GM12873 (cell line): ENCODE measurements around the gene PDGFD.

Source experiments
- CTCF ChIP-seq: IDR thresholded peaks from 2 replicates; pipeline ENCODE4 v1.5.1; 2012; ENCODE audit warnings: low read depth, mild to moderate bottlenecking, moderate library complexity, low read length, control low read depth; ENCODE audit not compliant: insufficient read depth; ENCODE audit errors: missing control alignments

Gene PDGFD

GRCh38 chr11:104183593-104183992 lies 19.6 kb upstream of the PDGFD start:
- no peak for TF ChIP-seq CTCF

- TF ChIP-seq CTCF: no peak
Observed at GRCh38 chr11:104175769-104176168, 11.8 kb upstream of the PDGFD start.

- no peak for TF ChIP-seq CTCF
Observed at GRCh38 chr11:104169091-104169490, 5.1 kb upstream of the PDGFD start.

GRCh38 chr11:104165014-104165413 lies 1.1 kb upstream of the PDGFD start:
- no peak for TF ChIP-seq CTCF

DNA sequence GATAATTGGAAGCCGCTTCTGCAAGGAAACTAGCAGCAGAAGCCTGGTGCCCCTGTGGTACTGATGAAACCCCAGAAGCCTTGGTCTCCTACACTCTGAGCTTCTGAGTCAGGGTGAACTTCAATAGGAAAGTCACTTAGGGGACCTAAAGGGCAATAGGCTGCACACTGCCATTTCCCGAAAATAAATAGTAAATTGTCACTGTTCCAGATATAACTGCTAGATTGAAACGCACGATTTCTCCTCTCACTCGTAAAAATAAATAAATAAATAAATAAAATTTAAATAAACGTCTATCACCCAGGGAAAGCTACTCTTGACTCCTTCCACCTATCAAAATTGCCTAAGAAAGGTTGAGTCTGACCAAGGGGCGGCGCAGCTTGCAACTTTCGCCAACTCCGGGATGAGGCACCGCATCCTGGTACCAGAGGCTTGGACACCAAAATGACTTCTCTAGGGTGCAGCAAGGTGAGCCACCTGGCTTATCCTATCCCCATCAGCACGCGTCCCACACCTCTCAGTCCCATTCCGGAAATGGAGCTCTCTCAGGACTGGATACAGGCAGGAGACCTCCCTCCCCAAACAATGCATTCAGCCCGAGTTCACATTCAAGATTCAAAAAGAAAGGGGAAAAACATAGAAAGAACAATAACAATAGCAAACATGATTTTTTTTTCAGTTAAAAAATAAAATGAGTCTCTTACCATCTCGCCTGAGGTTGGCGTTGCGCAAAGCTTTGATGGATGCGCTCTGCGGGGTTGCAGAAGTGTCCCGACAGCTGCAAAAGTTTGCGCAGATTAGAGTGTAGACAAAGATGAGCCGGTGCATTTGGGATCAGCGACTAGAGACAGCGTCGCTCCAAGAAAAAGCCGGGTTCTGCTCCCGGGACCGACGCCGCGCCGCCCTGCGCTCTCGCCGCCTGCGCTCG lies 583 bp downstream of the PDGFD start:
- TF ChIP-seq CTCF: no peak

DNA sequence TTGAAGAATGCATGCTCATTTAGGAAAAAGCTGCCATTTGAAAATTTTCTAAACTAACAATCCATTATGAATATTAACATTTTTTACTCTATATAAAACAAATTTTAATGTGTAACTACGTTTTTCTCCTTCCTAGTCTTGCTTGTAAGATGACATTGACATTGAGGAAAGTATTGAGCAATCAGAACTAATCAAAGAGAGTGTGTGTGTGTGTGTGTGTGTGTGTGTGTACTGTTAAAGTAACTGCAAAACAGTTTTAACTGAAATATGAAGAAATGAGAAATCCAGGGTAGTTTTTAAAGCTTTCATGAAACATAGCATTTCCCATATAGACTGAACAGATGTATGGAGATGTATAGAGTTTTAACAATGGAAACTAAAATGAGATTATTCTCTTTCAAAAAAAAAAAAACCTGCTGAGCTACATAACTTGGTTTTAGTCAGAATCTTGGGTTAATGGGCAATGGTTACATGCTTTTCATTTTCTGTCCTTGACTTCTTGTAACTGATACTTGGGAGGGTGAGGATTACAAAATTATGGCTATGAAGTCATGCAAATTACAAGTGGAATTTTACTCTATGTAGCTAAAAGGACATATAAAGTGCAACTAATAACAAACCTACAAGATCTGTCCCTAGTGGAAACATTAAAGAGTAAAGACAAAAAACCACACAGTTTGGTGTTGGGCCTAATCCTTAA lies 2.0 kb downstream of the PDGFD start:
- TF ChIP-seq CTCF: no peak

DNA sequence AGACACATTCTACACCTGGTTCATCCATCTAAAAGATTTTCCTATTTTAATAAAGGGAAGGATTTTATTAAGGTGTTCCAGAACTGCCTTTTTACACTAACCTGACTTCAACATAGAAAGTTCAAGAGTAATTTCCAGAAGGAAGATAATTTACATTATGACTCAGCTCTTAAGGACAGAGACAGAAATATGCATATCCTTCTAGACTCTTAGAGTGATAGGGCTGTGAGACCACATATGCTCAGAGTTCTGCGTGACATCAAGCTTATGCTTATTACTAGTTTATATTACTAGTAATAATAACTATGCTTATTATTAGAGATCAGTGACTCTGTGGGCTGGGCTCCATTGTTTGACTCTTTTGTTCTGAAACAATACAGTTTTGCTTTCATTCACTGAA lies 4.6 kb downstream of the PDGFD start:
- no peak for TF ChIP-seq CTCF
